Astrocyte (in vitro differentiated cells and primary cell): ENCODE results near the gene CCDC68. TPM values are rescaled to one million over a fixed set of nuclear protein-coding genes. Genes with fewer than 3 reads are reported as not detected.

Source experiments
- DNase-seq: peaks from one replicate; pipeline ENCODE4 v3.0.0-alpha.2; 2010; ENCODE audit warnings: low read depth
- FAIRE-seq: peaks from 2 replicates; lab custom pipeline; 2011; peaks lifted over from hg19 to GRCh38; lab: Jason Lieb, UNC
- H2AFZ ChIP-seq: 2 replicates; pipeline ENCODE4 v1.6.0; 2012; ENCODE audit warnings: low read depth, low read length, inconsistent platforms
- H3K27ac ChIP-seq: 2 replicates; pipeline ENCODE4 v1.5.1; 2011; ENCODE audit warnings: low read depth, low read length, inconsistent platforms
- H3K27me3 ChIP-seq: 2 replicates; pipeline ENCODE4 v1.6.0; 2011; ENCODE audit warnings: low read length, inconsistent platforms; ENCODE audit not compliant: insufficient read depth
- H3K36me3 ChIP-seq: 2 replicates; pipeline ENCODE4 v1.5.1; 2011; ENCODE audit warnings: low read length, inconsistent platforms; ENCODE audit not compliant: insufficient read depth
- H3K4me1 ChIP-seq: 2 replicates; pipeline ENCODE4 v1.5.1; 2011; ENCODE audit warnings: low read length, inconsistent platforms; ENCODE audit not compliant: insufficient read depth
- H3K4me2 ChIP-seq: 2 replicates; pipeline ENCODE4 v1.6.0; 2012; ENCODE audit warnings: low read length, inconsistent platforms
- H3K4me3 ChIP-seq: 2 replicates; pipeline ENCODE4 v1.5.1; 2011; ENCODE audit warnings: low read depth, mild to moderate bottlenecking, low read length, inconsistent platforms; ENCODE audit not compliant: insufficient read depth
- H3K79me2 ChIP-seq: 2 replicates; pipeline ENCODE4 v1.6.0; 2012; ENCODE audit warnings: mild to moderate bottlenecking, low read length, inconsistent platforms; ENCODE audit not compliant: insufficient read depth
- H3K9ac ChIP-seq: 2 replicates; pipeline ENCODE4 v1.6.0; 2012; ENCODE audit warnings: mild to moderate bottlenecking, low read length, inconsistent platforms
- H3K9me3 ChIP-seq: 2 replicates; pipeline ENCODE4 v1.5.1; 2012; ENCODE audit warnings: low read depth, mild to moderate bottlenecking, low read length, inconsistent platforms; ENCODE audit not compliant: insufficient read depth
- H4K20me1 ChIP-seq: 2 replicates; pipeline ENCODE4 v1.6.0; 2012; ENCODE audit warnings: low read length, inconsistent platforms; ENCODE audit not compliant: insufficient read depth
- H3K27ac Mint-ChIP-seq: one replicate; pipeline ENCODE4 v1.8.0; 2021; ENCODE audit warnings: mild to moderate bottlenecking, mixed read lengths; ENCODE audit not compliant: unreplicated experiment
- H3K27me3 Mint-ChIP-seq: one replicate; pipeline ENCODE4 v1.8.0; 2021; ENCODE audit warnings: low read depth, mixed read lengths; ENCODE audit not compliant: unreplicated experiment
- H3K36me3 Mint-ChIP-seq: one replicate; pipeline ENCODE4 v1.8.0; 2021; ENCODE audit warnings: low read depth, mixed read lengths; ENCODE audit not compliant: unreplicated experiment
- H3K4me1 Mint-ChIP-seq: one replicate; pipeline ENCODE4 v1.8.0; 2021; ENCODE audit warnings: low read depth, mixed read lengths; ENCODE audit not compliant: unreplicated experiment
- H3K4me3 Mint-ChIP-seq: one replicate; pipeline ENCODE4 v1.8.0; 2021; ENCODE audit warnings: mild to moderate bottlenecking, moderate library complexity, mixed read lengths; ENCODE audit not compliant: unreplicated experiment
- H3K9me3 Mint-ChIP-seq: one replicate; pipeline ENCODE4 v1.8.0; 2021; ENCODE audit warnings: mild to moderate bottlenecking, mixed read lengths; ENCODE audit not compliant: unreplicated experiment
- EZH2 ChIP-seq: IDR thresholded peaks from 2 replicates; pipeline ENCODE4 v1.6.1; 2012; ENCODE audit warnings: mild to moderate bottlenecking, low read length, inconsistent platforms; ENCODE audit not compliant: insufficient read depth
- total RNA-seq: library from RNA; stranded (reverse); gene quantifications from 2 replicates; pipeline ENCODE4 v1.2.1, GENCODE V29; 2021
- TF ChIP-seq, protein P1 (sequence below): IDR thresholded peaks from 2 replicates; pipeline ENCODE4 v1.5.1; 2011; ENCODE audit warnings: low read depth, mild to moderate bottlenecking, inconsistent platforms, low read length, moderate library complexity; ENCODE audit not compliant: insufficient read depth

Gene CCDC68
- total RNA-seq, 1 donor from 2014 or later: 2.2 TPM

DNA sequence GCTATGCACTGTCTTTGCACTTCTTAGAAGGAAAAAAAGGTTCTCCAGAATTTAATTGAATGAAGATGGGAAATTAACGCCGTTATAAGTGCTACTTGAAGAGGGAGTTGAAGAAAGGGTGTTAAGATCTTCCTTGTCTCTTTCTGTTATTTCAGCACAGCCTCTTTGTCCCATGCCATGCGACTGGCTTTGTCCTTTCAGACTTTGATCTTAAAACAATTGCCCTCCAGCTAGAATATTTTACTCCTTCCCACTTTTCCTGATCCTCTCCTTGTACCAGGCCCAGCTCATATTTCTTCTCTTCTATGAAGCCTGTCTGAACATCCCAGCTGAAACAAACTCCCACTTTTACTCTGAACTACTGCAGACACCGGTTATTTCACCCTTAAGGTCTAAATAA is 79.6 kb downstream of the CCDC68 start:
- Histone ChIP-seq H3K27me3 (no peaks in the 10 kb centered on the region), H3K79me2 (no peaks in the 10 kb centered on the region), H3K36me3 (no peaks in the 10 kb centered on the region), H3K9ac (no peak overlapping the region), H3K27ac (no peak overlapping the region), H3K4me3 (no peak overlapping the region), H3K9me3 (no peaks in the 10 kb centered on the region), H3K4me2 (no peak overlapping the region), H4K20me1 (no peaks in the 10 kb centered on the region), H3K4me1 (peaks cover 3% of the 10 kb centered on the region), H2AFZ (no peak overlapping the region)
- Mint-ChIP-seq H3K27me3 (no peaks in the 10 kb centered on the region), H3K9me3 (peaks cover 4% of the 10 kb centered on the region), H3K27ac (peak overlapping the region; percentile 5), H3K4me1 (peaks cover 8% of the 10 kb centered on the region), H3K4me3 (no peak overlapping the region), H3K36me3 (no peaks in the 10 kb centered on the region)
- TF ChIP-seq EZH2: no peak
- TF ChIP-seq, protein P1, sequence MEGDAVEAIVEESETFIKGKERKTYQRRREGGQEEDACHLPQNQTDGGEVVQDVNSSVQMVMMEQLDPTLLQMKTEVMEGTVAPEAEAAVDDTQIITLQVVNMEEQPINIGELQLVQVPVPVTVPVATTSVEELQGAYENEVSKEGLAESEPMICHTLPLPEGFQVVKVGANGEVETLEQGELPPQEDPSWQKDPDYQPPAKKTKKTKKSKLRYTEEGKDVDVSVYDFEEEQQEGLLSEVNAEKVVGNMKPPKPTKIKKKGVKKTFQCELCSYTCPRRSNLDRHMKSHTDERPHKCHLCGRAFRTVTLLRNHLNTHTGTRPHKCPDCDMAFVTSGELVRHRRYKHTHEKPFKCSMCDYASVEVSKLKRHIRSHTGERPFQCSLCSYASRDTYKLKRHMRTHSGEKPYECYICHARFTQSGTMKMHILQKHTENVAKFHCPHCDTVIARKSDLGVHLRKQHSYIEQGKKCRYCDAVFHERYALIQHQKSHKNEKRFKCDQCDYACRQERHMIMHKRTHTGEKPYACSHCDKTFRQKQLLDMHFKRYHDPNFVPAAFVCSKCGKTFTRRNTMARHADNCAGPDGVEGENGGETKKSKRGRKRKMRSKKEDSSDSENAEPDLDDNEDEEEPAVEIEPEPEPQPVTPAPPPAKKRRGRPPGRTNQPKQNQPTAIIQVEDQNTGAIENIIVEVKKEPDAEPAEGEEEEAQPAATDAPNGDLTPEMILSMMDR: no peak
- DNase-seq (no peak), FAIRE-seq (no peak)

DNA sequence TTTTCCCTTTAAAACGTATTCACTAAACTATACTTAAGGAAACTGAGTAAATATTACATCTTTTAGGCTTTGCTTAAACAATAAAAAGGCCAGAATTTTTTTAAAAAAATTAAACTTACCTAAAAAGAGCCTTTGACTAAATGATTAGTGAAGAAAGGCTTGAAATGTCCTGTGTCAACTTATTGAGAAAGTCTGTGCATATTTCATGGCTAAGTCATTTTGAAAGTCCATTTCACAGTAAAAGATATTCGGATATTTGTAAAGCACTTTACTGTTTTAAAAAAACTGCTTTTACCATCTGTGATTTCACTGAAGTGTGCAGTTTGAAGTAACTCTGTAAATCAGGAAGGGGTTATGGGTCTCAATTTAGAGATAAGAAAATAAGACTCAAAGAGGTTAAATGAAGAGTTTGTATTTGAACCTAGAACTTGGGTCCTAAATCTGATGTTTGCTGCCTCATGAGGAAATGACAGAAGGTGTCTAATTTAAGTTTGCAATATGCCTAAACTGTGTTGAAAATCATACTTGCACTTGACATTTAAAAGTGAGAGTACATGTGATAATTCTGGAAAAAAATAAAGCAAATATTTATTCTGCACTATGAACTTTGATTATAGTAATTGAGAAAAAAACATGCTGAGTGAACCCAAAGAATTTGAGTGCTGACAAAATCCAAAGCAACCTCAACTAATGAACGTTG is 80.5 kb downstream of the CCDC68 start:
- H3K27me3 Mint-ChIP-seq: no peaks in the 10 kb centered on the region
- Histone ChIP-seq H4K20me1 (no peaks in the 10 kb centered on the region), H3K79me2 (no peaks in the 10 kb centered on the region), H3K9ac (no peak overlapping the region), H2AFZ (no peak overlapping the region), H3K4me1 (peaks cover 3% of the 10 kb centered on the region), H3K9me3 (no peaks in the 10 kb centered on the region), H3K4me3 (no peak overlapping the region), H3K36me3 (no peaks in the 10 kb centered on the region), H3K27me3 (no peaks in the 10 kb centered on the region), H3K27ac (no peak overlapping the region), H3K4me2 (no peak overlapping the region)
- H3K4me3 Mint-ChIP-seq: no peak overlapping the region
- TF ChIP-seq, protein P1: no peak
- no peak for TF ChIP-seq EZH2
- H3K27ac Mint-ChIP-seq: no peak overlapping the region
- DNase-seq: no peak
- no peak for FAIRE-seq
- peaks cover 4% of the 10 kb centered on the region for H3K9me3 Mint-ChIP-seq
- no peaks in the 10 kb centered on the region for H3K36me3 Mint-ChIP-seq
- peaks cover 7% of the 10 kb centered on the region for H3K4me1 Mint-ChIP-seq

DNA sequence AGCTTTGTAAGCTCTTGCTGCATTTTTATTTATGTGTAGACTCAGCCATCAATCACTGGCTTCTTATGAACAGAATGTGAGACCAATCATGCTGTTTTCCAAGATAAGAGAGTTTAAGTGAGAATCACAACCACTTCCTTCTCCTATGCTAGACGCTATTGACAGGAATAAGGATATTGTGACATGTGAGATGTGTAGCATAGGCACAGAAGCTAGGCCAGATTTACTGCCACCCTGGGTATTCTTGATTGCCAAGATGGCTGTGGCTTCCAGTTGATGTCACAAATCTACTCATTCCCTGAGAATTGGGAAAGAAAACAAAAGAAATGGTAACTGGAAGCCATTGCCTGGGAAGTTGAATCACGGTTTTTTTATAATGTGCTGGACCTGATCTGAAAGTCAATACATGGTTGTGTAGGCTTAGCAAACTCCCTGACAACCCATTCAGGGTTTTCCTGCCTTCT is 81.1 kb downstream of the CCDC68 start:
- peaks cover 4% of the 10 kb centered on the region for H3K9me3 Mint-ChIP-seq
- Histone ChIP-seq H3K36me3 (no peaks in the 10 kb centered on the region), H2AFZ (peak overlapping the region; percentile 29), H3K9ac (no peak overlapping the region), H4K20me1 (no peaks in the 10 kb centered on the region), H3K27ac (no peak overlapping the region), H3K27me3 (no peaks in the 10 kb centered on the region), H3K4me1 (peaks cover 3% of the 10 kb centered on the region), H3K4me2 (no peak overlapping the region), H3K9me3 (no peaks in the 10 kb centered on the region), H3K79me2 (no peaks in the 10 kb centered on the region), H3K4me3 (no peak overlapping the region)
- TF ChIP-seq, protein P1: no peak
- no peak for TF ChIP-seq EZH2
- no peak overlapping the region for H3K27ac Mint-ChIP-seq
- H3K4me3 Mint-ChIP-seq: no peak overlapping the region
- peaks cover 4% of the 10 kb centered on the region for H3K4me1 Mint-ChIP-seq
- no peaks in the 10 kb centered on the region for H3K36me3 Mint-ChIP-seq
- H3K27me3 Mint-ChIP-seq: no peaks in the 10 kb centered on the region
- DNase-seq (peak; percentile 25), FAIRE-seq (no peak)
